HCT116 (cell line): ENCODE results near the gene DDX41.

Source experiments
- CBX3 ChIP-seq: IDR thresholded peaks from 2 replicates; pipeline ENCODE4 v1.6.1; 2012; ENCODE audit warnings: low read depth
- CEBPB ChIP-seq: IDR thresholded peaks from 2 replicates; pipeline ENCODE4 v1.6.1; 2012; ENCODE audit warnings: low read depth
- CTCF ChIP-seq, 3 experiments: fragments of 200-600 bp in 1 of 3; sonication (generic) in 1 of 3; IDR thresholded peaks in 2 of 3; conservative IDR thresholded peaks in 1 of 3; 2 replicates each; pipeline ENCODE4 v1.5.1; 2012 to 2017; ENCODE audit warnings: low read depth in 2 of 3, low read length in 2 of 3, antibody characterized with exemption in 1 of 3, borderline replicate concordance in 1 of 3, control low read depth in 1 of 3, mild to moderate bottlenecking in 1 of 3, mixed read lengths in 1 of 3, mixed run types in 1 of 3, moderate library complexity in 1 of 3; ENCODE audit not compliant: insufficient read depth in 1 of 3
- EGR1 ChIP-seq: IDR thresholded peaks from 2 replicates; pipeline ENCODE4 v1.6.1; 2012; ENCODE audit warnings: low read depth
- EZH2 ChIP-seq: fragments of 200-600 bp; sonication (generic); IDR thresholded peaks from 2 replicates; pipeline ENCODE4 v1.6.1; 2017; ENCODE audit warnings: antibody characterized with exemption, mixed run types
- EZH2phosphoT487 ChIP-seq: fragments of 200-600 bp; IDR thresholded peaks from 2 replicates; pipeline ENCODE4 v1.6.1; 2018; ENCODE audit warnings: antibody characterized with exemption, borderline replicate concordance
- POLR2A ChIP-seq: IDR thresholded peaks from 2 replicates; pipeline ENCODE4 v1.7.0; 2011; ENCODE audit warnings: borderline replicate concordance; ENCODE audit not compliant: insufficient read depth, insufficient read length; ENCODE audit errors: extremely low read depth
- RAD21 ChIP-seq: IDR thresholded peaks from 2 replicates; pipeline ENCODE4 v1.6.1; 2012; ENCODE audit warnings: low read depth, mild to moderate bottlenecking
- YY1 ChIP-seq: IDR thresholded peaks from 2 replicates; pipeline ENCODE4 v1.6.1; 2011; ENCODE audit warnings: low read length, low read depth, moderate library complexity, mild to moderate bottlenecking; ENCODE audit not compliant: insufficient replicate concordance; ENCODE audit errors: extremely low read depth
- ZNF274 ChIP-seq: fragments of 200-500 bp; sonication (Bioruptor generic); IDR thresholded peaks from 2 replicates; pipeline ENCODE4 v1.6.1; 2014; ENCODE audit warnings: mild to moderate bottlenecking, low read depth, low read length, inconsistent platforms

- TF ChIP-seq CBX3 (no peak), CEBPB (no peak), CTCF (IDR thresholded peaks at IDR 0.05 in 2 of 3, conservative IDR thresholded peaks at IDR 0.05 in 1 of 3; ENCODE audit: borderline replicate concordance in 1 of 3, insufficient read depth in 1 of 3, low read depth in 2 of 3, low read length in 2 of 3) (no peak), RAD21 (no peak), YY1 (no peak), POLR2A (no peak), EZH2phosphoT487 (no peak), ZNF274 (no peak), EZH2 (no peak), EGR1 (no peak)
These were observed 23.7 kb upstream of the DDX41 start for GRCh38 chr5:177540438-177540837.
